CD4-positive, alpha-beta T cell treated with Interleukin-21 for 1 hour (primary cell): ENCODE results near the gene CPA4.

Experiments used
- DNase-seq: peaks from one replicate; pipeline ENCODE4 v3.0.0-alpha.2; 2020

Gene CPA4

GRCh38 chr7:130346177-130346905 is 53.4 kb downstream of the CPA4 start:
- DNase-seq = no peak

GRCh38 chr7:130346941-130347340 is 54.0 kb downstream of the CPA4 start:
- DNase-seq = no peak

- no peak for DNase-seq
Observed at GRCh38 chr7:130349911-130350782, 57.2 kb downstream of the CPA4 start.

- no peak for DNase-seq
Observed at GRCh38 chr7:130350945-130351790, 58.2 kb downstream of the CPA4 start.

GRCh38 chr7:130351791-130352090 is 58.8 kb downstream of the CPA4 start:
- no peak for DNase-seq

- DNase-seq = no peak
Observed at GRCh38 chr7:130352194-130353074, 59.5 kb downstream of the CPA4 start.

- no peak for DNase-seq
Observed at GRCh38 chr7:130353196-130353595, 60.2 kb downstream of the CPA4 start.

- no peak for DNase-seq
Observed at GRCh38 chr7:130356121-130356875, 63.3 kb downstream of the CPA4 start.

- DNase-seq = no peak
Observed at GRCh38 chr7:130356876-130357611, 64.1 kb downstream of the CPA4 start.

- DNase-seq = no peak
Observed at GRCh38 chr7:130358471-130358870, 65.5 kb downstream of the CPA4 start.

GRCh38 chr7:130359276-130359857 is 66.4 kb downstream of the CPA4 start:
- DNase-seq = no peak

GRCh38 chr7:130360518-130360917 is 67.6 kb downstream of the CPA4 start:
- no peak for DNase-seq

GRCh38 chr7:130361681-130362080 is 68.7 kb downstream of the CPA4 start:
- no peak for DNase-seq

- DNase-seq = no peak
Observed at GRCh38 chr7:130362251-130362816, 69.4 kb downstream of the CPA4 start.

- DNase-seq = no peak
Observed at GRCh38 chr7:130363026-130363847, 70.3 kb downstream of the CPA4 start.

- DNase-seq = no peak
Observed at GRCh38 chr7:130364451-130364850, 71.5 kb downstream of the CPA4 start.

- DNase-seq = no peak
Observed at GRCh38 chr7:130365088-130365487, 72.1 kb downstream of the CPA4 start.

- no peak for DNase-seq
Observed at GRCh38 chr7:130365511-130366441, 72.8 kb downstream of the CPA4 start.
